ENCODE data around the gene MN1.

The MN1 gene

GRCh38 chr22:27805841-27806240 is 4.3 kb upstream of the MN1 start:
- no peak overlapping the region for H3K4me3 ChIP-seq
- H3K27ac ChIP-seq: no peak overlapping the region
- DNase-seq (ENCODE audit: low spot score): no peak
- no peak for TF ChIP-seq CTCF (IDR thresholded peaks at IDR 0.05)

GRCh38 chr22:27804470-27805297 is 3.1 kb upstream of the MN1 start:
- DNase-seq (ENCODE audit: low spot score): no peak

GRCh38 chr22:27803841-27804415 is 2.4 kb upstream of the MN1 start:
- Histone ChIP-seq H3K27ac (no peak overlapping the region), H3K4me3 (no peak overlapping the region)
- TF ChIP-seq CTCF (IDR thresholded peaks at IDR 0.05): no peak
- no peak for DNase-seq (ENCODE audit: low spot score)

More at GRCh38 chr22:27804470-27805297, 3.1 kb upstream of the MN1 start:
- H3K27ac ChIP-seq: no peak overlapping the region
- peak overlapping the region; percentile 22 for H3K4me3 ChIP-seq
- TF ChIP-seq CTCF (IDR thresholded peaks at IDR 0.05): peak; percentile 65

GRCh38 chr22:27802346-27803073 is 954 bp upstream of the MN1 start:
- Histone ChIP-seq H3K4me3 (peak overlapping the region; percentile 98), H3K27ac (peak overlapping the region; percentile 94 to 98)
- no peak for DNase-seq (ENCODE audit: low spot score)
- TF ChIP-seq CTCF (IDR thresholded peaks at IDR 0.05): no peak

GRCh38 chr22:27801202-27801615 is 347 bp downstream of the MN1 start:
- peak overlapping the region; percentile 98 for H3K4me3 ChIP-seq
- peak overlapping the region; percentile 94 to 98 for H3K27ac ChIP-seq
- no peak for TF ChIP-seq CTCF (IDR thresholded peaks at IDR 0.05)
- no peak for DNase-seq (ENCODE audit: low spot score)

- TF ChIP-seq CTCF (IDR thresholded peaks at IDR 0.05): no peak
- DNase-seq (ENCODE audit: low spot score): no peak
- peak overlapping the region; percentile 98 for H3K4me3 ChIP-seq
- H3K27ac ChIP-seq: peak overlapping the region; percentile 94 to 98
Measured at GRCh38 chr22:27800250-27801201, 1.0 kb downstream of the MN1 start.

All from coronary artery (tissue), 2 donors.